Astrocyte (in vitro differentiated cells and primary cell): ENCODE measurements around the gene BMPER. TPM values are rescaled to one million over a fixed set of nuclear protein-coding genes. Genes with fewer than 3 reads are reported as not detected.

Experiments used
- DNase-seq: peaks from one replicate; pipeline ENCODE4 v3.0.0-alpha.2; 2010; ENCODE audit warnings: low read depth
- FAIRE-seq: peaks from 2 replicates; lab custom pipeline; 2011; peaks lifted over from hg19 to GRCh38; lab: Jason Lieb, UNC
- H2AFZ ChIP-seq: 2 replicates; pipeline ENCODE4 v1.6.0; 2012; ENCODE audit warnings: low read depth, low read length, inconsistent platforms
- H3K27ac ChIP-seq: 2 replicates; pipeline ENCODE4 v1.5.1; 2011; ENCODE audit warnings: low read depth, low read length, inconsistent platforms
- H3K27me3 ChIP-seq: 2 replicates; pipeline ENCODE4 v1.6.0; 2011; ENCODE audit warnings: low read length, inconsistent platforms; ENCODE audit not compliant: insufficient read depth
- H3K36me3 ChIP-seq: 2 replicates; pipeline ENCODE4 v1.5.1; 2011; ENCODE audit warnings: low read length, inconsistent platforms; ENCODE audit not compliant: insufficient read depth
- H3K4me1 ChIP-seq: 2 replicates; pipeline ENCODE4 v1.5.1; 2011; ENCODE audit warnings: low read length, inconsistent platforms; ENCODE audit not compliant: insufficient read depth
- H3K4me2 ChIP-seq: 2 replicates; pipeline ENCODE4 v1.6.0; 2012; ENCODE audit warnings: low read length, inconsistent platforms
- H3K4me3 ChIP-seq: 2 replicates; pipeline ENCODE4 v1.5.1; 2011; ENCODE audit warnings: low read depth, mild to moderate bottlenecking, low read length, inconsistent platforms; ENCODE audit not compliant: insufficient read depth
- H3K79me2 ChIP-seq: 2 replicates; pipeline ENCODE4 v1.6.0; 2012; ENCODE audit warnings: mild to moderate bottlenecking, low read length, inconsistent platforms; ENCODE audit not compliant: insufficient read depth
- H3K9ac ChIP-seq: 2 replicates; pipeline ENCODE4 v1.6.0; 2012; ENCODE audit warnings: mild to moderate bottlenecking, low read length, inconsistent platforms
- H3K9me3 ChIP-seq: 2 replicates; pipeline ENCODE4 v1.5.1; 2012; ENCODE audit warnings: low read depth, mild to moderate bottlenecking, low read length, inconsistent platforms; ENCODE audit not compliant: insufficient read depth
- H4K20me1 ChIP-seq: 2 replicates; pipeline ENCODE4 v1.6.0; 2012; ENCODE audit warnings: low read length, inconsistent platforms; ENCODE audit not compliant: insufficient read depth
- H3K27ac Mint-ChIP-seq: one replicate; pipeline ENCODE4 v1.8.0; 2021; ENCODE audit warnings: mild to moderate bottlenecking, mixed read lengths; ENCODE audit not compliant: unreplicated experiment
- H3K27me3 Mint-ChIP-seq: one replicate; pipeline ENCODE4 v1.8.0; 2021; ENCODE audit warnings: low read depth, mixed read lengths; ENCODE audit not compliant: unreplicated experiment
- H3K36me3 Mint-ChIP-seq: one replicate; pipeline ENCODE4 v1.8.0; 2021; ENCODE audit warnings: low read depth, mixed read lengths; ENCODE audit not compliant: unreplicated experiment
- H3K4me1 Mint-ChIP-seq: one replicate; pipeline ENCODE4 v1.8.0; 2021; ENCODE audit warnings: low read depth, mixed read lengths; ENCODE audit not compliant: unreplicated experiment
- H3K4me3 Mint-ChIP-seq: one replicate; pipeline ENCODE4 v1.8.0; 2021; ENCODE audit warnings: mild to moderate bottlenecking, moderate library complexity, mixed read lengths; ENCODE audit not compliant: unreplicated experiment
- H3K9me3 Mint-ChIP-seq: one replicate; pipeline ENCODE4 v1.8.0; 2021; ENCODE audit warnings: mild to moderate bottlenecking, mixed read lengths; ENCODE audit not compliant: unreplicated experiment
- EZH2 ChIP-seq: IDR thresholded peaks from 2 replicates; pipeline ENCODE4 v1.6.1; 2012; ENCODE audit warnings: mild to moderate bottlenecking, low read length, inconsistent platforms; ENCODE audit not compliant: insufficient read depth
- total RNA-seq: library from RNA; stranded (reverse); gene quantifications from 2 replicates; pipeline ENCODE4 v1.2.1, GENCODE V29; 2021
- TF ChIP-seq, protein P1 (sequence below): IDR thresholded peaks from 2 replicates; pipeline ENCODE4 v1.5.1; 2011; ENCODE audit warnings: low read depth, mild to moderate bottlenecking, inconsistent platforms, low read length, moderate library complexity; ENCODE audit not compliant: insufficient read depth

Gene BMPER
- total RNA-seq, 1 donor from 2014 or later: 4.4 TPM

DNA sequence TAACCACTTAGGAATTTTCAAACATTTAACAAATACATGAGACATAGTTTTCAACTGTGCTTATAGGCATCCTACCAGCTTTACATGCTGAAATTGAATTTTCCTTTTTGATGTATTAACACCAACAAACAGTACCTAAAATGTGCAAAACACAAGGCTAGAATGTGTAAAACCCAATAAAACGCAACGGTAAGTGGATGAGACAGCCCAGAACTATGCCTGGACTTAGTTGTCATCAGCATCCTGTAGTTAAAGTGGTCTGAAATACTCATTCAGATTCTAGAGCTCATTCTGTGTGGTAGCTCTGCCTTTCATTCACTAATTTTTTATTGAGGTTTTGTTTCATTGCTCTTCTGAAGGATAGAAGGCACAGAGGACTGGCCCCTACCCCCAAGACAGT is 137.1 kb downstream of the BMPER start:
- no peaks in the 10 kb centered on the region for H3K27me3 Mint-ChIP-seq
- H3K4me2 ChIP-seq: no peak overlapping the region
- H3K9me3 Mint-ChIP-seq: no peaks in the 10 kb centered on the region
- no peaks in the 10 kb centered on the region for H3K9me3 ChIP-seq
- no peak overlapping the region for H3K4me3 ChIP-seq
- H3K79me2 ChIP-seq: no peaks in the 10 kb centered on the region
- no peak overlapping the region for H3K27ac Mint-ChIP-seq
- TF ChIP-seq EZH2: no peak
- TF ChIP-seq, protein P1, sequence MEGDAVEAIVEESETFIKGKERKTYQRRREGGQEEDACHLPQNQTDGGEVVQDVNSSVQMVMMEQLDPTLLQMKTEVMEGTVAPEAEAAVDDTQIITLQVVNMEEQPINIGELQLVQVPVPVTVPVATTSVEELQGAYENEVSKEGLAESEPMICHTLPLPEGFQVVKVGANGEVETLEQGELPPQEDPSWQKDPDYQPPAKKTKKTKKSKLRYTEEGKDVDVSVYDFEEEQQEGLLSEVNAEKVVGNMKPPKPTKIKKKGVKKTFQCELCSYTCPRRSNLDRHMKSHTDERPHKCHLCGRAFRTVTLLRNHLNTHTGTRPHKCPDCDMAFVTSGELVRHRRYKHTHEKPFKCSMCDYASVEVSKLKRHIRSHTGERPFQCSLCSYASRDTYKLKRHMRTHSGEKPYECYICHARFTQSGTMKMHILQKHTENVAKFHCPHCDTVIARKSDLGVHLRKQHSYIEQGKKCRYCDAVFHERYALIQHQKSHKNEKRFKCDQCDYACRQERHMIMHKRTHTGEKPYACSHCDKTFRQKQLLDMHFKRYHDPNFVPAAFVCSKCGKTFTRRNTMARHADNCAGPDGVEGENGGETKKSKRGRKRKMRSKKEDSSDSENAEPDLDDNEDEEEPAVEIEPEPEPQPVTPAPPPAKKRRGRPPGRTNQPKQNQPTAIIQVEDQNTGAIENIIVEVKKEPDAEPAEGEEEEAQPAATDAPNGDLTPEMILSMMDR: no peak
- no peaks in the 10 kb centered on the region for H3K36me3 Mint-ChIP-seq
- H3K4me3 Mint-ChIP-seq: no peak overlapping the region
- H2AFZ ChIP-seq: no peak overlapping the region
- H3K27ac ChIP-seq: no peak overlapping the region
- FAIRE-seq: peak; percentile 86
- H3K9ac ChIP-seq: no peak overlapping the region
- no peaks in the 10 kb centered on the region for H4K20me1 ChIP-seq
- H3K27me3 ChIP-seq: no peaks in the 10 kb centered on the region
- no peaks in the 10 kb centered on the region for H3K4me1 ChIP-seq
- no peaks in the 10 kb centered on the region for H3K4me1 Mint-ChIP-seq
- no peaks in the 10 kb centered on the region for H3K36me3 ChIP-seq
- DNase-seq: peak; percentile 64

DNA sequence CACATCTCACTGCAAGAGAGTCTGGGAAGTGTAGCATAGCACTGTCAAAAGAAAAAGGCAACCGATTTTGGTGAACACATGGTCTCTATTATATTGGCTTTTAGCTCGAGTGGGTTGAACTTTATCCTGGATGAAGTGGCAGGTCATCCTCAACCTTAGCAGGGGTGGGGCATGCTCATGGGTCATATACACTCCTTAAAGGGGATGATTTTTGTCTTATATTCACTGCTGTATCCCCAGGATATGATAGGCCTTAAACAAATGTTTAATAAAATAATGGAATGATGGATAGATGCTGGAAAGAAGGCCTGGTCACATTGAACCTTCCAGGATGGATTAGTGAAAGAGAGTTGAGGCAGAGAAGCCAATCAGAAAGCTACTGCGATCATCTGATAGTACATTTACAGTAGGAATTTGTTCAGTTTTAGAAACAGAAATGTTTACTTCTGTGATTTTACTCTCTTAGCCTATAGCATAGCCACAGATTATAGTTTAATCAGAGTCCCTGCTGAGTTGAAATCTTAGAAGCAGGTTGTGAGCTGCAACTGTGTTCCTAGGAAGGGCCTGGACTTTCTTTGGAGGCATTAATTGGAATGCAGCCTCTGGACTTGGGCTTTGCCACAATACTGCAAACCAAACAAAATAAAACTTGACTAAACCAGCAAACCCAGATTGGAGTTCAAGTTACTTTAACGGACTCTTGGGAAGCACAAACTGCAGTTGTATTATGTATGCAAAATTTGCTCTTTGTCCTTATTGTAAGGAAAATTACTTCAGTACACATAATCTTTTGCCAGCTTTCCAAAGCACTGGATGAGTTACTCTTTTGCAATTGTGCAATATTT is 138.3 kb downstream of the BMPER start:
- Histone ChIP-seq H3K4me1 (no peaks in the 10 kb centered on the region), H3K79me2 (no peaks in the 10 kb centered on the region), H3K4me3 (no peak overlapping the region), H3K9ac (no peak overlapping the region), H3K27me3 (no peaks in the 10 kb centered on the region), H3K27ac (no peak overlapping the region), H3K36me3 (no peaks in the 10 kb centered on the region), H3K4me2 (no peak overlapping the region), H4K20me1 (no peaks in the 10 kb centered on the region), H3K9me3 (no peaks in the 10 kb centered on the region), H2AFZ (no peak overlapping the region)
- Mint-ChIP-seq H3K27ac (no peak overlapping the region), H3K9me3 (peaks cover 2% of the 10 kb centered on the region), H3K4me3 (no peak overlapping the region), H3K36me3 (no peaks in the 10 kb centered on the region), H3K27me3 (no peaks in the 10 kb centered on the region), H3K4me1 (no peaks in the 10 kb centered on the region)
- FAIRE-seq (no peak), DNase-seq (no peak)
- TF ChIP-seq EZH2: no peak
- TF ChIP-seq, protein P1: no peak

DNA sequence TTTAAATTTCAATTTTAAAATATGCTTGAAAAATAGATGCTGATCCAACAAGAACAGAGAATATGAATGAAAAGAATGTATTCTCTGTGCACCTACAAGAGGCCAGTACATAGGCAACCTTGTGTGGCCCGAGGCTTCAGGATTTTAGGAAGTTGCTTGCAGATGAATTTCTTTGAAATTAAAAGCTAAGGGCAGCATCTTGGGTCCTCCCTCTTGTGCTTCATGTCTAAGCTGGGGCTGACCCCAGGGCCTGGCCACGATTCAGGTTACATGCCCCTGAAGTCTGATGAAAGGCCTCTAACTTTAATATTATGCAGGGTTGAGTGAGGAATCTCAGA is 138.9 kb downstream of the BMPER start:
- peaks cover 2% of the 10 kb centered on the region for H3K9me3 Mint-ChIP-seq
- H3K36me3 ChIP-seq: no peaks in the 10 kb centered on the region
- FAIRE-seq (no peak), DNase-seq (no peak)
- H3K4me3 Mint-ChIP-seq: no peak overlapping the region
- H3K27ac Mint-ChIP-seq: no peak overlapping the region
- H3K4me1 ChIP-seq: no peaks in the 10 kb centered on the region
- no peak for TF ChIP-seq EZH2
- TF ChIP-seq, protein P1: no peak
- H3K9ac ChIP-seq: no peak overlapping the region
- no peak overlapping the region for H3K4me2 ChIP-seq
- H3K27me3 Mint-ChIP-seq: no peaks in the 10 kb centered on the region
- no peaks in the 10 kb centered on the region for H3K4me1 Mint-ChIP-seq
- no peak overlapping the region for H3K4me3 ChIP-seq
- H3K36me3 Mint-ChIP-seq: no peaks in the 10 kb centered on the region
- no peak overlapping the region for H3K27ac ChIP-seq
- no peaks in the 10 kb centered on the region for H3K79me2 ChIP-seq
- H4K20me1 ChIP-seq: no peaks in the 10 kb centered on the region
- H3K9me3 ChIP-seq: no peaks in the 10 kb centered on the region
- no peak overlapping the region for H2AFZ ChIP-seq
- no peaks in the 10 kb centered on the region for H3K27me3 ChIP-seq
